Measurements from ENCODE around the gene NLGN4Y.

DNA sequence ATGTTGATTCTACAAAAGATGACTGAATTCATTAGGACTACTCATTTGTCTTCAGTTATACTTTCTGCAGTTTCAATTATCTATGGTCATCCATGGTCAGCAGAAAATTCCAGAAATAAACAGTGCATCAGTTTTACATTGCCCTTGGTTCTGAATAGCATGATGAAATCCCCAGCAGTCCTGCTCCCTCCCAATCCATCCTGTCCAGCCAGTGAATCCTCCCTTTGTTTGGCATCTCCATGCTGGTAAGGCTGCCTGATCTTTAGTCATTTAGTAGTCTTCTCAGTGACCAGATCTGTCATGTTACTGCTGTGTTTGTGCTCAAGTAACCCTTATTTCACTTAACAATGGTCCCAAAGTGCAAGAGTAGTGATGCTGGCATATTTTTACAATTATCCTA, 239.3 kb downstream of the NLGN4Y start:
- TF ChIP-seq WIZ (CRISPR knock-in tag; IDR thresholded peaks at IDR 0.05) (no peak), ZC3H13 (CRISPR knock-in tag; IDR thresholded peaks at IDR 0.05) (no peak), HNRNPLL (IDR thresholded peaks at IDR 0.05; ENCODE audit: low read depth, low read length, poor library complexity, severe bottlenecking) (no peak), MAFF (IDR thresholded peaks at IDR 0.05; ENCODE audit: low read depth, low read length) (no peak), ZNF589 (CRISPR knock-in tag; conservative IDR thresholded peaks at IDR 0.05) (no peak), EP300 (IDR thresholded peaks at IDR 0.05; ENCODE audit: low read depth in 2 of 2, low read length in 2 of 2) (no peak), EP300 (CRISPR knock-in tag; IDR thresholded peaks at IDR 0.05; ENCODE audit: borderline replicate concordance) (no peak), KAT7 (CRISPR knock-in tag; IDR thresholded peaks at IDR 0.05; ENCODE audit: borderline replicate concordance) (no peak), NR1H2 (CRISPR knock-in tag; IDR thresholded peaks at IDR 0.05; ENCODE audit: borderline replicate concordance, low read depth) (no peak), ZNF281 (CRISPR knock-in tag; IDR thresholded peaks at IDR 0.05; ENCODE audit: borderline replicate concordance) (no peak), KLF11 (CRISPR knock-in tag; IDR thresholded peaks at IDR 0.05) (no peak), ISX (CRISPR knock-in tag; conservative IDR thresholded peaks at IDR 0.05) (no peak), POLR2A (IDR thresholded peaks at IDR 0.05; ENCODE audit: insufficient read depth in 1 of 2, low read depth in 2 of 2, low read length in 2 of 2) (no peak), HNRNPH1 (optimal IDR thresholded peaks at IDR 0.05; ENCODE audit: low read depth, low read length) (no peak)
- TF ChIP-seq, protein P1, sequence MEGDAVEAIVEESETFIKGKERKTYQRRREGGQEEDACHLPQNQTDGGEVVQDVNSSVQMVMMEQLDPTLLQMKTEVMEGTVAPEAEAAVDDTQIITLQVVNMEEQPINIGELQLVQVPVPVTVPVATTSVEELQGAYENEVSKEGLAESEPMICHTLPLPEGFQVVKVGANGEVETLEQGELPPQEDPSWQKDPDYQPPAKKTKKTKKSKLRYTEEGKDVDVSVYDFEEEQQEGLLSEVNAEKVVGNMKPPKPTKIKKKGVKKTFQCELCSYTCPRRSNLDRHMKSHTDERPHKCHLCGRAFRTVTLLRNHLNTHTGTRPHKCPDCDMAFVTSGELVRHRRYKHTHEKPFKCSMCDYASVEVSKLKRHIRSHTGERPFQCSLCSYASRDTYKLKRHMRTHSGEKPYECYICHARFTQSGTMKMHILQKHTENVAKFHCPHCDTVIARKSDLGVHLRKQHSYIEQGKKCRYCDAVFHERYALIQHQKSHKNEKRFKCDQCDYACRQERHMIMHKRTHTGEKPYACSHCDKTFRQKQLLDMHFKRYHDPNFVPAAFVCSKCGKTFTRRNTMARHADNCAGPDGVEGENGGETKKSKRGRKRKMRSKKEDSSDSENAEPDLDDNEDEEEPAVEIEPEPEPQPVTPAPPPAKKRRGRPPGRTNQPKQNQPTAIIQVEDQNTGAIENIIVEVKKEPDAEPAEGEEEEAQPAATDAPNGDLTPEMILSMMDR (CRISPR knock-in tag; IDR thresholded peaks at IDR 0.05) = no peak

Measured in HepG2 (cell line).